ENCODE data around the gene STOX2.

DNA sequence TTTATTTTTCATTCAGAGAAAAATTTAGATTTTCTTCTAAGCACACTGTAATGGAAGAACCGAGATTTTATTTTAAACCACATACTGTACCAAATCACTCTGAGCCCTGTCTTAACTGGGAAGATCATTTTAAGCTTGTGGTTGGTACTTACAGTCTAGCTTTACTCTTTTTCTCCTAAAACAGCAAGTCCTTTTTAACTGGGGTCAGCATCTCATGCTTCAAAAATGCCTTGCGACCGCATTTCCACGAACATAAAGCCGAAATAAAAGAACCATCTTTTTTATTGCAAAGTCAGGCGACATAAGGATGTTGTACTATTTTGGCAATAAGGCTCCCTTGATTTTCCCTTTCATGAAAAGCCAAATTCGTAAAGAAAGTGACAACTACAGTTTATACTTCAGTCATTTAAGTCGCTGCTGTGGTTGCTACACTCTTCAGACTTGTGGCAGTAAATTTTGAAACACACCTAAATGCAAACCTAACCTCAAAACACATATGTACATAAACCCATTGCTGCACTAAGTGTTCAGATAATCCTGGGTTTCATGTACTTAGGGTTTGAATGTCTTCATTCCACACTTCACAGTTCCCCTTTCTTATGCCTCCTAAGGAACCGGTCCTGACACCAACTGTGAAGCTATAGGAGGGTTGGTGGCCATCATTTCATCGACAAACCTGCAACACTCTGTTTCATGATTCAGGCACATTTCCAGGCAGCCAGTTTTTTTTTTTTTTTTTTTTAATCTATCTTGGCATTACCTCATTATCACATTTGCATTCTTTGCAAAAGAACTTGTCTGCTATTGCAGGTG, 3.0 kb downstream of the STOX2 start:
- no peak for TF ChIP-seq POLR2A (IDR thresholded peaks at IDR 0.05)
- TF ChIP-seq, protein P1, sequence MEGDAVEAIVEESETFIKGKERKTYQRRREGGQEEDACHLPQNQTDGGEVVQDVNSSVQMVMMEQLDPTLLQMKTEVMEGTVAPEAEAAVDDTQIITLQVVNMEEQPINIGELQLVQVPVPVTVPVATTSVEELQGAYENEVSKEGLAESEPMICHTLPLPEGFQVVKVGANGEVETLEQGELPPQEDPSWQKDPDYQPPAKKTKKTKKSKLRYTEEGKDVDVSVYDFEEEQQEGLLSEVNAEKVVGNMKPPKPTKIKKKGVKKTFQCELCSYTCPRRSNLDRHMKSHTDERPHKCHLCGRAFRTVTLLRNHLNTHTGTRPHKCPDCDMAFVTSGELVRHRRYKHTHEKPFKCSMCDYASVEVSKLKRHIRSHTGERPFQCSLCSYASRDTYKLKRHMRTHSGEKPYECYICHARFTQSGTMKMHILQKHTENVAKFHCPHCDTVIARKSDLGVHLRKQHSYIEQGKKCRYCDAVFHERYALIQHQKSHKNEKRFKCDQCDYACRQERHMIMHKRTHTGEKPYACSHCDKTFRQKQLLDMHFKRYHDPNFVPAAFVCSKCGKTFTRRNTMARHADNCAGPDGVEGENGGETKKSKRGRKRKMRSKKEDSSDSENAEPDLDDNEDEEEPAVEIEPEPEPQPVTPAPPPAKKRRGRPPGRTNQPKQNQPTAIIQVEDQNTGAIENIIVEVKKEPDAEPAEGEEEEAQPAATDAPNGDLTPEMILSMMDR (IDR thresholded peaks at IDR 0.05): no peak
